HG03378 (cell line): Measurements from ENCODE around the gene HDAC9.

Experiments
- ATAC-seq: cut with Tn5 transposase; IDR thresholded peaks from one replicate; pipeline ENCODE4 v1.9.1; 2021; ENCODE audit warnings: mild to moderate bottlenecking, moderate library complexity; ENCODE audit not compliant: unreplicated experiment

The HDAC9 gene

GRCh38 chr7:18653381-18654155 is 158.0 kb downstream of the HDAC9 start:
- no peak for ATAC-seq

- ATAC-seq: no peak
These were observed 159.2 kb downstream of the HDAC9 start for GRCh38 chr7:18654709-18655108.

- ATAC-seq: no peak
These were observed 160.0 kb downstream of the HDAC9 start for GRCh38 chr7:18655506-18655905.

GRCh38 chr7:18655912-18656311 is 160.4 kb downstream of the HDAC9 start:
- no peak for ATAC-seq

GRCh38 chr7:18656362-18656761 is 160.8 kb downstream of the HDAC9 start:
- ATAC-seq: no peak

GRCh38 chr7:18659746-18660145 is 164.2 kb downstream of the HDAC9 start:
- ATAC-seq: no peak

GRCh38 chr7:18663321-18663720 is 167.8 kb downstream of the HDAC9 start:
- ATAC-seq: no peak

- ATAC-seq: peak; percentile 99
These were observed 170.7 kb downstream of the HDAC9 start for GRCh38 chr7:18666107-18666728.

GRCh38 chr7:18667466-18667865 is 171.9 kb downstream of the HDAC9 start:
- ATAC-seq: no peak

- ATAC-seq: no peak
These were observed 175.6 kb downstream of the HDAC9 start for GRCh38 chr7:18671176-18671575.

GRCh38 chr7:18675579-18675978 is 180.0 kb downstream of the HDAC9 start:
- ATAC-seq: no peak

- ATAC-seq: no peak
These were observed 183.7 kb downstream of the HDAC9 start for GRCh38 chr7:18679261-18679660.

GRCh38 chr7:18680576-18680975 is 185.0 kb downstream of the HDAC9 start:
- no peak for ATAC-seq

- no peak for ATAC-seq
These were observed 189.4 kb downstream of the HDAC9 start for GRCh38 chr7:18684916-18685315.

GRCh38 chr7:18685971-18686370 is 190.4 kb downstream of the HDAC9 start:
- no peak for ATAC-seq

GRCh38 chr7:18689551-18689950 is 194.0 kb downstream of the HDAC9 start:
- no peak for ATAC-seq

- no peak for ATAC-seq
These were observed 197.9 kb downstream of the HDAC9 start for GRCh38 chr7:18693406-18693805.

GRCh38 chr7:18693816-18694215 is 198.3 kb downstream of the HDAC9 start:
- ATAC-seq: no peak

- ATAC-seq: no peak
These were observed 198.9 kb downstream of the HDAC9 start for GRCh38 chr7:18694484-18694883.

- ATAC-seq: no peak
These were observed 199.4 kb downstream of the HDAC9 start for GRCh38 chr7:18694911-18695310.

GRCh38 chr7:18698258-18698734 is 202.7 kb downstream of the HDAC9 start:
- no peak for ATAC-seq

GRCh38 chr7:18700147-18700546 is 204.6 kb downstream of the HDAC9 start:
- ATAC-seq: no peak
